Common myeloid progenitor, CD34-positive (primary cell): ENCODE results near the gene MAPKAP1.
"Not testable (repeated sequence)": the region's sequence is repeated elsewhere in the genome, so short reads cannot be mapped to it uniquely, and the experiment has no call there.

Experiments used
- CTCF ChIA-PET: fragments of 350-600 bp; sonication (Branson Sonifier 250); formaldehyde crosslinking; loops from one replicate; lab custom pipeline; 2021; ENCODE audit warnings: antibody characterized with exemption; lab: Charles Lee
- POLR2A ChIA-PET: fragments of 350-600 bp; sonication (Branson Sonifier 250); formaldehyde crosslinking; loops from one replicate; lab custom pipeline; 2021; ENCODE audit warnings: antibody characterized with exemption; lab: Charles Lee
- DNase-seq, 3 donors: peaks; one replicate each; pipeline versions ENCODE4 v3.0.0 to v3.0.0-alpha.2; 2013
- H3K27ac ChIP-seq, 2 experiments: 1 replicate in 1 of 2; 2 replicates in 1 of 2; pipeline ENCODE4 v1.7.0; 2013; ENCODE audit warnings: inconsistent platforms in 2 of 2, low read length in 2 of 2, mild to moderate bottlenecking in 2 of 2, low read depth in 1 of 2, moderate library complexity in 1 of 2; ENCODE audit not compliant: severe bottlenecking in 2 of 2, insufficient read depth in 1 of 2, poor library complexity in 1 of 2
- H3K27me3 ChIP-seq, 5 experiments: replicated peaks in 2 of 5; 1 replicate in 3 of 5; 2 replicates in 2 of 5; pipeline versions ENCODE4 v1.6.1 to v1.7.0; 2013; ENCODE audit warnings: low read length in 4 of 5, mild to moderate bottlenecking in 2 of 5, moderate library complexity in 2 of 5, inconsistent platforms in 1 of 5; ENCODE audit not compliant: insufficient read depth in 5 of 5, control insufficient read depth in 4 of 5
- H3K36me3 ChIP-seq, 4 experiments: 1 replicate in 2 of 4; 2 replicates in 2 of 4; pipeline versions ENCODE4 v1.6.1 to v1.7.0; 2013; ENCODE audit warnings: low read length in 3 of 4, control low read depth in 1 of 4, mild to moderate bottlenecking in 1 of 4; ENCODE audit not compliant: control insufficient read depth in 4 of 4, insufficient read depth in 4 of 4
- H3K4me1 ChIP-seq, 4 experiments: 1 replicate in 3 of 4; 2 replicates in 1 of 4; pipeline versions ENCODE4 v1.6.1 to v1.7.1; 2013; ENCODE audit warnings: low read length in 3 of 4, mild to moderate bottlenecking in 3 of 4, control low read depth in 1 of 4, inconsistent platforms in 1 of 4, moderate library complexity in 1 of 4; ENCODE audit not compliant: control insufficient read depth in 4 of 4, insufficient read depth in 4 of 4; ENCODE audit errors: control extremely low read depth in 1 of 4
- H3K4me3 ChIP-seq, 7 experiments: 1 replicate in 4 of 7; 2 replicates in 3 of 7; pipeline versions ENCODE4 v1.5.1 to v1.7.0; 2013; ENCODE audit warnings: mild to moderate bottlenecking in 7 of 7, low read length in 6 of 7, moderate library complexity in 6 of 7, inconsistent platforms in 2 of 7, low read depth in 2 of 7, control low read depth in 1 of 7; ENCODE audit not compliant: insufficient read depth in 4 of 7, control insufficient read depth in 1 of 7; ENCODE audit errors: extremely low read depth in 1 of 7
- H3K9me3 ChIP-seq, 5 experiments: 1 replicate in 4 of 5; 2 replicates in 1 of 5; pipeline versions ENCODE4 v1.6.1 to v1.7.1; 2013; ENCODE audit warnings: low read length in 4 of 5, mild to moderate bottlenecking in 2 of 5, inconsistent platforms in 1 of 5, low read depth in 1 of 5, moderate library complexity in 1 of 5; ENCODE audit not compliant: control insufficient read depth in 4 of 5, insufficient read depth in 2 of 5; ENCODE audit errors: control extremely low read depth in 1 of 5
- WGBS: methylation state at CpG from one replicate; pipeline ENCODE4 v1.1.5; 2013; ENCODE audit not compliant: insufficient coverage; 5-methylcytosine and 5-hydroxymethylcytosine counted together

MAPKAP1 gene

GRCh38 chr9:125572461-125572860 is 134.5 kb downstream of the MAPKAP1 start:
- H3K27ac ChIP-seq, DNase-seq, H3K27me3 ChIP-seq, H3K4me3 ChIP-seq, CTCF ChIA-PET, H3K4me1 ChIP-seq: not testable (repeated sequence)
- H3K9me3 ChIP-seq, result peaks cover 5 to 30% (median 11%) of the 10 kb centered on the region in 5 experiments
- POLR2A ChIA-PET, result interaction anchor here (0.7 kb wide), 2 partner anchors 100 to 387 kb away, joined by 4 to 5 read pairs; no protein-coding TSS in a partner anchor
- no CpG with 5 or more reads among the region's 1 CpG for WGBS
- peaks cover 0 to 15% (median 5%) of the 10 kb centered on the region in 4 experiments for H3K36me3 ChIP-seq

DNA sequence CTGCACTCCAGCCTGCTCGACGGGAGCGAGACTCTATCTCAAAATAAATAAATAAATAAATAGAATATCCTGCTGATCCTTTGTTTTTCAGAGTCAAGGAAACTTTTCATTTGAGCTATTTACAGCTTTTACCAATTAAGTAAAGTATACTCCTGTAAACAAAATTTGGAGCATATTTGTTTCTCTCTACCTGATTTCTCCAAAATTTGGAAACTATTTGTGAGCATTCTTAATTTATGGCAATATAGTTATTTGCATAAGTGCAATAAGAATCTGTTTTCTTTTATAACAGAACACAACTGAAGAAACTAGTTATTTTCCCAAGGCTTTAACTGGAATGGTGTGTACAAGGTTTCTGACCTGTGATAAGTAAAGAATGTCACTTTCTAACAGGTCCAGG is 135.2 kb downstream of the MAPKAP1 start:
- H3K4me3 ChIP-seq, CTCF ChIA-PET, H3K4me1 ChIP-seq, H3K27ac ChIP-seq, H3K27me3 ChIP-seq, POLR2A ChIA-PET: not testable (repeated sequence)
- peaks cover 0 to 15% (median 5%) of the 10 kb centered on the region in 4 experiments for H3K36me3 ChIP-seq
- DNase-seq, result peak in 2 of 3 donors; percentile 19 to 40
- H3K9me3 ChIP-seq, result peaks cover 5 to 30% (median 11%) of the 10 kb centered on the region in 5 experiments
- no CpG with 5 or more reads among the region's 3 CpGs for WGBS

GRCh38 chr9:125570246-125570645 is 136.8 kb downstream of the MAPKAP1 start:
- WGBS, result 100% methylated on average over 2 of the region's 2 CpGs
- Histone ChIP-seq H3K9me3 (peaks cover 5 to 24% (median 10%) of the 10 kb centered on the region in 5 experiments), H3K36me3 (peaks cover 0 to 12% (median 5%) of the 10 kb centered on the region in 4 experiments), H3K4me3 (no peak overlapping the region), H3K27me3 (no peaks in the 10 kb centered on the region), H3K4me1 (no peaks in the 10 kb centered on the region), H3K27ac (no peak overlapping the region)
- DNase-seq, result no peak
- CTCF ChIA-PET, result no interaction called here
- POLR2A ChIA-PET, result no interaction called here

GRCh38 chr9:125568621-125569020 is 138.4 kb downstream of the MAPKAP1 start:
- no peaks in the 10 kb centered on the region for H3K27me3 ChIP-seq
- DNase-seq, result no peak
- POLR2A ChIA-PET, result no interaction called here

GRCh38 chr9:125566051-125566450 is 141.0 kb downstream of the MAPKAP1 start:
- H3K27me3 ChIP-seq, H3K27ac ChIP-seq, H3K4me1 ChIP-seq, DNase-seq, POLR2A ChIA-PET, H3K36me3 ChIP-seq, H3K9me3 ChIP-seq, H3K4me3 ChIP-seq: not testable (repeated sequence)
- CTCF ChIA-PET, result interaction anchor here (0.6 kb wide), 1 partner anchor 686 kb away, joined by 3 read pairs; no protein-coding TSS in a partner anchor

More at GRCh38 chr9:125568621-125569020, 138.4 kb downstream of the MAPKAP1 start:
- Histone ChIP-seq H3K36me3 (peaks cover 0 to 8% (median 4%) of the 10 kb centered on the region in 4 experiments), H3K27ac (no peak overlapping the region), H3K4me1 (no peaks in the 10 kb centered on the region), H3K9me3 (peaks cover 3 to 16% (median 8%) of the 10 kb centered on the region in 5 experiments), H3K4me3 (no peak overlapping the region)
- 100% methylated on average over 4 of the region's 4 CpGs for WGBS
- CTCF ChIA-PET, result interaction anchor here (1.8 kb wide), 1 partner anchor 9 kb away, joined by 9 read pairs; no protein-coding TSS in a partner anchor

GRCh38 chr9:125565126-125565525 is 141.9 kb downstream of the MAPKAP1 start:
- no peaks in the 10 kb centered on the region for H3K4me1 ChIP-seq
- 100% methylated on average over 1 of the region's 2 CpGs for WGBS
- no peak overlapping the region for H3K27ac ChIP-seq
- peaks cover 0 to 2% (median under 1%) of the 10 kb centered on the region in 4 experiments for H3K36me3 ChIP-seq
- H3K4me3 ChIP-seq, result no peak overlapping the region
- no peaks in the 10 kb centered on the region for H3K27me3 ChIP-seq
- ChIA-PET POLR2A (no interaction called here), CTCF (no interaction called here)
- no peak for DNase-seq
- H3K9me3 ChIP-seq, result peaks cover 0 to under 1% (median 0%) of the 10 kb centered on the region in 5 experiments

- Histone ChIP-seq H3K27me3 (no peaks in the 10 kb centered on the region), H3K36me3 (peaks cover 0 to 4% (median under 1%) of the 10 kb centered on the region in 4 experiments), H3K4me3 (no peak overlapping the region), H3K9me3 (no peaks in the 10 kb centered on the region), H3K4me1 (no peaks in the 10 kb centered on the region), H3K27ac (no peak overlapping the region)
- DNase-seq, result no peak
- WGBS, result 100% methylated on average over 3 of the region's 4 CpGs
- POLR2A ChIA-PET, result no interaction called here
- CTCF ChIA-PET, result no interaction called here
Measured at GRCh38 chr9:125564631-125565030, 142.4 kb downstream of the MAPKAP1 start.
